ENCODE data around the gene FANCC. TPM values are rescaled to one million over a fixed set of nuclear protein-coding genes. Genes with fewer than 3 reads are reported as not detected.

The FANCC gene
- total RNA-seq, 1 donor = 3.8 TPM

Other genes with a start within 250 kb of the FANCC start
- gene PTCH1, start 199.3 kb upstream of the FANCC start, total RNA-seq = 10.2 TPM